Eye (tissue), 1 donor: ENCODE results near the gene COG5.
"Not testable (repeated sequence)": the region's sequence is repeated elsewhere in the genome, so short reads cannot be mapped to it uniquely, and the experiment has no call there.

Experiments
- DNase-seq: peaks from one replicate; pipeline ENCODE4 v3.0.0-alpha.2; 2015

The COG5 gene

GRCh38 chr7:107258737-107259136, 305.0 kb downstream of the COG5 start:
- no peak for DNase-seq

GRCh38 chr7:107255602-107256001, 308.1 kb downstream of the COG5 start:
- no peak for DNase-seq

- no peak for DNase-seq
Observed at GRCh38 chr7:107254398-107254985, 309.2 kb downstream of the COG5 start.

GRCh38 chr7:107253599-107253998, 310.1 kb downstream of the COG5 start:
- no peak for DNase-seq

GRCh38 chr7:107251963-107252362, 311.8 kb downstream of the COG5 start:
- DNase-seq = no peak

- DNase-seq = no peak
Observed at GRCh38 chr7:107248551-107249316, 315.0 kb downstream of the COG5 start.

GRCh38 chr7:107246836-107247235, 316.9 kb downstream of the COG5 start:
- not testable (repeated sequence) for DNase-seq

- no peak for DNase-seq
Observed at GRCh38 chr7:107244613-107245012, 319.1 kb downstream of the COG5 start.

GRCh38 chr7:107242267-107242666, 321.5 kb downstream of the COG5 start:
- no peak for DNase-seq

- no peak for DNase-seq
Observed at GRCh38 chr7:107237451-107237850, 326.3 kb downstream of the COG5 start.

GRCh38 chr7:107236862-107237261, 326.9 kb downstream of the COG5 start:
- DNase-seq = no peak

- DNase-seq = no peak
Observed at GRCh38 chr7:107234436-107234835, 329.3 kb downstream of the COG5 start.

GRCh38 chr7:107233981-107234380, 329.7 kb downstream of the COG5 start:
- no peak for DNase-seq

- DNase-seq = no peak
Observed at GRCh38 chr7:107233174-107233573, 330.5 kb downstream of the COG5 start.

GRCh38 chr7:107232568-107233090, 331.1 kb downstream of the COG5 start:
- DNase-seq = no peak

- DNase-seq = no peak
Observed at GRCh38 chr7:107230334-107230733, 333.4 kb downstream of the COG5 start.

GRCh38 chr7:107228291-107228690, 335.4 kb downstream of the COG5 start:
- DNase-seq = no peak

GRCh38 chr7:107224374-107225223, 339.1 kb downstream of the COG5 start:
- DNase-seq = peak; percentile 84

- DNase-seq = not testable (repeated sequence)
Observed at GRCh38 chr7:107220806-107221205, 342.9 kb downstream of the COG5 start.

GRCh38 chr7:107220356-107220755, 343.4 kb downstream of the COG5 start:
- no peak for DNase-seq

GRCh38 chr7:107219563-107220244, 344.0 kb downstream of the COG5 start:
- no peak for DNase-seq

GRCh38 chr7:107213945-107214344, 349.8 kb downstream of the COG5 start:
- DNase-seq = no peak
